WTC11 (cell line): Measurements from ENCODE around the gene CPTP. TPM values are rescaled to one million over a fixed set of nuclear protein-coding genes. Genes with fewer than 3 reads are reported as not detected.

Experiments
- ATAC-seq: fragments of 200-7000 bp; cut with Tn5 transposase; 2 replicates; pipeline ENCODE4 v1.10.0; 2021; ENCODE audit warnings: mild to moderate bottlenecking, moderate library complexity
- CTCF ChIA-PET: fragments of 300-600 bp; sonication (Branson Sonifier 250); formaldehyde crosslinking; loops from one replicate; lab custom pipeline; 2021; ENCODE audit warnings: antibody characterized with exemption; lab: Charles Lee
- POLR2A ChIA-PET: fragments of 350-600 bp; sonication (Branson Sonifier 250); formaldehyde crosslinking; loops from one replicate; lab custom pipeline; 2021; ENCODE audit warnings: antibody characterized with exemption; lab: Charles Lee
- DNase-seq: peaks from one replicate; pipeline ENCODE4 v3.0.0; 2021; ENCODE audit warnings: low spot score
- H3K27ac Mint-ChIP-seq: 2 replicates; pipeline ENCODE4 v1.8.0; 2021; ENCODE audit warnings: mixed read lengths
- H3K27me3 Mint-ChIP-seq: 2 replicates; pipeline ENCODE4 v1.8.0; 2021; ENCODE audit warnings: low read depth, mild to moderate bottlenecking, moderate library complexity, mixed read lengths
- H3K36me3 Mint-ChIP-seq: 2 replicates; pipeline ENCODE4 v1.8.0; 2021; ENCODE audit warnings: mixed read lengths
- H3K4me1 Mint-ChIP-seq: 2 replicates; pipeline ENCODE4 v1.8.0; 2022; ENCODE audit warnings: mixed read lengths
- H3K4me3 Mint-ChIP-seq: 2 replicates; pipeline ENCODE4 v1.8.0; 2021; ENCODE audit warnings: mild to moderate bottlenecking, moderate library complexity, mixed read lengths
- H3K9me3 Mint-ChIP-seq: 2 replicates; pipeline ENCODE4 v1.8.0; 2021; ENCODE audit warnings: mixed read lengths
- AR ChIP-seq: fragments of 250-450 bp; sonication (Bioruptor Pico); IDR thresholded peaks from 2 replicates; pipeline ENCODE4 v1.9.0; 2021; ENCODE audit warnings: mild to moderate bottlenecking
- ARID4B ChIP-seq: sonication (generic); formaldehyde crosslinking; IDR thresholded peaks from 2 replicates; pipeline ENCODE4 v1.8.0; 2023; ENCODE audit warnings: missing genetic modification reagents, mild to moderate bottlenecking, borderline replicate concordance
- CTCF ChIP-seq: fragments of 200-600 bp; IDR thresholded peaks from 2 replicates; pipeline ENCODE4 v1.8.0; 2022; ENCODE audit warnings: antibody characterized with exemption
- E2F1 ChIP-seq: sonication (generic); formaldehyde crosslinking; IDR thresholded peaks from 2 replicates; pipeline ENCODE4 v1.8.0; 2022; ENCODE audit warnings: mild to moderate bottlenecking, missing genetic modification reagents
- FOXP1 ChIP-seq: sonication (generic); formaldehyde crosslinking; IDR thresholded peaks from 2 replicates; pipeline ENCODE4 v1.8.0; 2022; ENCODE audit warnings: missing genetic modification reagents, mild to moderate bottlenecking, moderate library complexity, borderline replicate concordance
- FOXP4 ChIP-seq: sonication (generic); formaldehyde crosslinking; IDR thresholded peaks from 2 replicates; pipeline ENCODE4 v1.8.0; 2022; ENCODE audit warnings: mild to moderate bottlenecking, missing genetic modification reagents
- GABPB1 ChIP-seq: sonication (generic); formaldehyde crosslinking; IDR thresholded peaks from 2 replicates; pipeline ENCODE4 v1.8.1; 2023; ENCODE audit warnings: mild to moderate bottlenecking, missing genetic modification reagents
- HMGXB4 ChIP-seq: sonication (generic); formaldehyde crosslinking; IDR thresholded peaks from 2 replicates; pipeline ENCODE4 v1.8.1; 2023; ENCODE audit warnings: mild to moderate bottlenecking, moderate library complexity, missing genetic modification reagents
- ZNF263 ChIP-seq: sonication (generic); formaldehyde crosslinking; IDR thresholded peaks from 2 replicates; pipeline ENCODE4 v1.8.1; 2022; ENCODE audit warnings: low read depth, mild to moderate bottlenecking, moderate library complexity, missing genetic modification reagents
- ZNF416 ChIP-seq: fragments of 250-450 bp; sonication (Bioruptor Pico); IDR thresholded peaks from 2 replicates; pipeline ENCODE4 v1.9.0; 2021; ENCODE audit warnings: mild to moderate bottlenecking, inconsistent platforms
- ZNF423 ChIP-seq: fragments of 250-450 bp; sonication (Bioruptor Pico); IDR thresholded peaks from 2 replicates; pipeline ENCODE4 v2.1.2; 2022; ENCODE audit warnings: mild to moderate bottlenecking, moderate library complexity
- total RNA-seq: library from RNA; stranded (reverse); gene quantifications from 3 replicates; pipeline ENCODE4 v1.2.3, GENCODE V29; 2021

Gene CPTP
- total RNA-seq, 1 experiment from 2014 or later, result 14.4 TPM

GRCh38 chr1:1302006-1302430, 22.6 kb upstream of the CPTP start:
- Mint-ChIP-seq H3K4me1 (peaks cover 18% of the 10 kb centered on the region), H3K27ac (no peak overlapping the region), H3K4me3 (no peak overlapping the region), H3K9me3 (no peaks in the 10 kb centered on the region), H3K27me3 (peaks cover 5% of the 10 kb centered on the region; the same call in 1 of the 2 replicates), H3K36me3 (no peaks in the 10 kb centered on the region)
- TF ChIP-seq AR, result no peak
- TF ChIP-seq CTCF, result peak; percentile 71
- peak; percentile 73 for TF ChIP-seq ZNF263 (CRISPR knock-in tag)
- TF ChIP-seq HMGXB4 (CRISPR knock-in tag), result peak; percentile 52; the same call in 1 of the 2 replicates
- peak; percentile 53 for TF ChIP-seq ZNF423 (CRISPR knock-in tag)
- ChIA-PET CTCF (interaction anchor here (1.1 to 7.6 kb wide), 3 partner anchors 10 to 28 kb away, joined by 3 to 81 read pairs (median 3); partner anchors contain the start of gene UBE2J2), POLR2A (no interaction called here)
- DNase-seq (peak; percentile 66), ATAC-seq (peak; percentile 23)

GRCh38 chr1:1302951-1303509, 21.6 kb upstream of the CPTP start:
- ATAC-seq, result no peak
- no peak overlapping the region for H3K27ac Mint-ChIP-seq
- ChIA-PET CTCF (interaction anchor here (7.6 kb wide), 1 partner anchor 11 kb away, joined by 81 read pairs; no protein-coding TSS in a partner anchor), POLR2A (interaction anchor here (2.6 kb wide), 1 partner anchor 13 kb away, joined by 7 read pairs; no protein-coding TSS in a partner anchor)
- H3K4me1 Mint-ChIP-seq, result peaks cover 21% of the 10 kb centered on the region
- H3K36me3 Mint-ChIP-seq, result no peaks in the 10 kb centered on the region
- peaks cover 6% of the 10 kb centered on the region; the same call in 1 of the 2 replicates for H3K27me3 Mint-ChIP-seq
- TF ChIP-seq E2F1 (CRISPR knock-in tag), result no peak
- TF ChIP-seq FOXP4 (CRISPR knock-in tag), result no peak
- TF ChIP-seq FOXP1, result no peak
- TF ChIP-seq ZNF416, result no peak
- TF ChIP-seq GABPB1 (CRISPR knock-in tag), result no peak
- no peak for TF ChIP-seq ARID4B
- no peak for DNase-seq
- H3K4me3 Mint-ChIP-seq, result no peak overlapping the region
- no peaks in the 10 kb centered on the region for H3K9me3 Mint-ChIP-seq
